Stimulated activated CD4-positive, alpha-beta T cell treated with anti-CD3 and anti-CD28 coated beads, Interleukin-12 subunit alpha, Interleukin-12 subunit beta, amount 100 ng/mL, for 4 hours (primary cell): Measurements from ENCODE around the gene NFE2L2.
"Not testable (repeated sequence)": the region's sequence is repeated elsewhere in the genome, so short reads cannot be mapped to it uniquely, and the experiment has no call there.

Experiments
- DNase-seq: peaks from one replicate; pipeline ENCODE4 v3.0.0-alpha.2; 2020

The NFE2L2 gene

GRCh38 chr2:177232098-177232704, 32.3 kb downstream of the NFE2L2 start:
- DNase-seq, result no peak

- no peak for DNase-seq
Observed at GRCh38 chr2:177231270-177231669, 33.3 kb downstream of the NFE2L2 start.

GRCh38 chr2:177229442-177230242, 34.9 kb downstream of the NFE2L2 start:
- DNase-seq, result no peak

- no peak for DNase-seq
Observed at GRCh38 chr2:177225965-177226360, 38.6 kb downstream of the NFE2L2 start.

- DNase-seq, result not testable (repeated sequence)
Observed at GRCh38 chr2:177223436-177223835, 41.1 kb downstream of the NFE2L2 start.

- no peak for DNase-seq
Observed at GRCh38 chr2:177221970-177222369, 42.6 kb downstream of the NFE2L2 start.

- no peak for DNase-seq
Observed at GRCh38 chr2:177221534-177221933, 43.0 kb downstream of the NFE2L2 start.

GRCh38 chr2:177219787-177220186, 44.7 kb downstream of the NFE2L2 start:
- DNase-seq, result not testable (repeated sequence)

- DNase-seq, result no peak
Observed at GRCh38 chr2:177217247-177217843, 47.2 kb downstream of the NFE2L2 start.

- DNase-seq, result peak; percentile 92
Observed at GRCh38 chr2:177212891-177213856, 51.4 kb downstream of the NFE2L2 start.

- peak; percentile 100 for DNase-seq
Observed at GRCh38 chr2:177212106-177212890, 52.2 kb downstream of the NFE2L2 start, which contains the start of gene HNRNPA3. Gene HNRNPA3, plus strand, starts transcription at chr2:177212794. Its CDS starts 6 bp downstream, at chr2:177212800.

GRCh38 chr2:177211576-177212105, 52.9 kb downstream of the NFE2L2 start:
- DNase-seq, result no peak

GRCh38 chr2:177211169-177211568, 53.4 kb downstream of the NFE2L2 start:
- no peak for DNase-seq

- DNase-seq, result no peak
Observed at GRCh38 chr2:177207101-177207500, 57.4 kb downstream of the NFE2L2 start.

GRCh38 chr2:177204417-177204816, 60.1 kb downstream of the NFE2L2 start:
- DNase-seq, result no peak

- no peak for DNase-seq
Observed at GRCh38 chr2:177201919-177202346, 62.6 kb downstream of the NFE2L2 start.

GRCh38 chr2:177200419-177200818, 64.1 kb downstream of the NFE2L2 start:
- DNase-seq, result not testable (repeated sequence)

GRCh38 chr2:177195194-177195593, 69.3 kb downstream of the NFE2L2 start:
- no peak for DNase-seq

GRCh38 chr2:177193240-177193639, 71.3 kb downstream of the NFE2L2 start:
- DNase-seq, result no peak

GRCh38 chr2:177192788-177193187, 71.7 kb downstream of the NFE2L2 start:
- DNase-seq, result no peak

- DNase-seq, result no peak
Observed at GRCh38 chr2:177190941-177191340, 73.6 kb downstream of the NFE2L2 start.
